GM15510 (cell line): ENCODE results near the gene FANCL.

Experiments used
- POLR2A ChIP-seq: IDR thresholded peaks from 3 replicates; pipeline ENCODE4 v1.6.1; 2011; ENCODE audit warnings: borderline replicate concordance; ENCODE audit not compliant: insufficient read length; ENCODE audit errors: extremely low read depth

FANCL gene

GRCh38 chr2:58204195-58204959 is 36.7 kb downstream of the FANCL start:
- no peak for TF ChIP-seq POLR2A

- TF ChIP-seq POLR2A = no peak
Observed at GRCh38 chr2:58203018-58203417, 38.1 kb downstream of the FANCL start.

DNA sequence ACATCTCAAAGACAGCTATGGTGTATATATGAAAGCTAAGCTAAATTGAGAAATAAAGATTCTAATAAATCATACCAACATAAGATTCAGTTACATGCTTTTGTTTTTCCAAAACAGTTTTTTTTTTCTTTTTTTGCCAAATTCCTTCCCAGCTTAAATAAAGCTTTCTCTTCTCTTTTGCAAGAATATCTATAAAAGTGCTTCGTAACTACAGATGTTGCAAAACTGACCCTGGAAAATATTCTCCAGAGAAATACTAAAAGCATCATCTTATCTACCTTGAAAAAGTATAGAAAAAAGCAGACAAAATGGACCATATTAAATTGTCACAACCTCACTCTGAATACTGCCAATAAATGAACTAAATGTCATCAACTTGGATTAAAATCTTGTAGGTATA is 38.7 kb downstream of the FANCL start:
- no peak for TF ChIP-seq POLR2A

DNA sequence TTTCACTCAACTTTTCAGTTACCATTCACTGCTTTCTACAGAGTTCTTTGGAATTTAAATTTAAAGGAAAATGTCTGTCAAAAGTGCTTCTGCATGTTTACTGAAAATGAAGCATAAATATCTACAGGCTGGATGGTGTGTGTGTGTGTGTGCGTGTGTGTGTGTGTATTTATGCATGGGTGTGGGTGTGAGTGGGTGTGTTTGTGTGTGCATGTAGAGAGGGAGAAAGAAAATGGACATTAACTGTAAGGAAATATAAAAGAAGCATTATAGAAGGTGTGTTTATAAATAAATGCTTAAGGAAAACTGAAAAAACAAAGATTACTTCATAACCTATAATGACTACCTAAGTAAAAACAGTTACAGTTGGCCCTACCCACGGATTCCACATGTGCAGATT is 43.2 kb downstream of the FANCL start:
- no peak for TF ChIP-seq POLR2A

DNA sequence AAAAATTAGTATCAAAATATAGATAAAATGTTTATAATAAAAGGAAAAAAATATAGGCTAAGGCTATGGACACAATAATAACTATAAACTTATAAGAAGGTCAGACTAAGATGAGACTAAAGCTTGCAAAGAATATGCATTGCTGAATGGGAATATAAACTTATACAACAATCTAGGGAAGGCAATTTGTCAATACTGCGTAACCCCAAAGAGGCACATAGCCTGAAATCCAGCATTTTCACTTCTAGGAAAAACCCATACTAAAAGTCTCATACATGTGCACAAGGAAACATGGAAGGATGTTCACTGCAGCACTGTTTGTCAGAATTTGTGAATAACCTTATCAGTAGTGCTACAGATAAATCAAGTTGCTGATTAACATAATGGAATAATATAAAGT is 45.5 kb downstream of the FANCL start:
- no peak for TF ChIP-seq POLR2A

DNA sequence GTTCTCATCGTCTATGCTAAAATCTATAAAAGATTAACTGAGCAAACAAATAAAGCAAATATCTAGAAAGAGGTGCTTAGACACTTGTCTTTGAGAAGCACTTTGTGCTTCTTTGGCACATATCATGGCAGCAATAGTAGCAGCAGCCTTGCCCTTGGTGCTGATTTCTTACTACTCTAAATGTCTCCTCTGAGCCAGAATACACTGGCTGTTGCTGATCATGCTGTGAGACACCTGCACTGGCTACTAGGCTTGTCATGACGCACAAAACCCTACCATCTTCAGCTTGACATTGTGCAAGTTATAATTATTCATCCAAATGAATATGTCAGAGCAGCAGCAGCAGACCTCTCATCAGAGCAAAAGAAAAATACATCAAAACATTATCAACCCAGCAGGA is 46.7 kb downstream of the FANCL start:
- TF ChIP-seq POLR2A = no peak

GRCh38 chr2:58186501-58186900 is 54.6 kb downstream of the FANCL start:
- TF ChIP-seq POLR2A = no peak

DNA sequence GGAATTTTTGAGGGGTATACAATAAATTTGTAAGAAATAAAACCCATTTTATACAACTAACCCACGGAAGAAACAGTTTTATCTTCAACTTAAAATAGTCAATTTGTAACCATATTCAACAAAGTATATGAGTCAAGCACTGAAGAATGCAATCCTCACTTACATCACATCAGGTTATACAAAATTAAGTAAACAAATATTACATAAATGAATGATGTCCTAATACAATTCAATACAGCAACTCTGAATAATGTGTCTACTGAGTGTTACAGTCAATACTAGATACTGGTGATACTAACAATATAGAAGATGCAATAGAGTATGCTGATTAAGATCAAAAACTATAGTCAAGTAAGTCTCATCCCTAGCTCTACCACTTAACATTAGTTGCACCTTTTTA is 58.6 kb downstream of the FANCL start:
- TF ChIP-seq POLR2A = no peak

DNA sequence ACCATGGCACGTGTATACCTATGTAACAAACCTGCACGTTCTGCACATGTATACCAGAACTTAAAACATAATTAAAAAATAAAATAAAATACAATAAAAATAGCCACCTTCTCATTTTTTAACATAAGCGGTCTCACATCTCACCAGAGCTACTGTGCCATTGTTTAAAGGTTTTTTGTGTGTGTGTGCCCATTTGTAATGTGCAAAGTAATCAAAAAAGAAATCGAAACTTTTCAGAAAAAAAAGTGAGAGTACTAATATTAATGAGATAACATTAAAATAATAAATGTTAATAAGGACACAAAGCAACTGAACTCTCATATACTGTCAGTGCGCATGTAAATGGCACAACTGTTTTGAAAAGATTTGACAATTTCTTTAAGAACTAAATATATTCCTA is 60.5 kb downstream of the FANCL start:
- no peak for TF ChIP-seq POLR2A

GRCh38 chr2:58163913-58164312 is 77.2 kb downstream of the FANCL start:
- no peak for TF ChIP-seq POLR2A

GRCh38 chr2:58158481-58158880 is 82.6 kb downstream of the FANCL start:
- no peak for TF ChIP-seq POLR2A

GRCh38 chr2:58157754-58158153 is 83.4 kb downstream of the FANCL start:
- TF ChIP-seq POLR2A = no peak

GRCh38 chr2:58156780-58157179 is 84.3 kb downstream of the FANCL start:
- TF ChIP-seq POLR2A = no peak

DNA sequence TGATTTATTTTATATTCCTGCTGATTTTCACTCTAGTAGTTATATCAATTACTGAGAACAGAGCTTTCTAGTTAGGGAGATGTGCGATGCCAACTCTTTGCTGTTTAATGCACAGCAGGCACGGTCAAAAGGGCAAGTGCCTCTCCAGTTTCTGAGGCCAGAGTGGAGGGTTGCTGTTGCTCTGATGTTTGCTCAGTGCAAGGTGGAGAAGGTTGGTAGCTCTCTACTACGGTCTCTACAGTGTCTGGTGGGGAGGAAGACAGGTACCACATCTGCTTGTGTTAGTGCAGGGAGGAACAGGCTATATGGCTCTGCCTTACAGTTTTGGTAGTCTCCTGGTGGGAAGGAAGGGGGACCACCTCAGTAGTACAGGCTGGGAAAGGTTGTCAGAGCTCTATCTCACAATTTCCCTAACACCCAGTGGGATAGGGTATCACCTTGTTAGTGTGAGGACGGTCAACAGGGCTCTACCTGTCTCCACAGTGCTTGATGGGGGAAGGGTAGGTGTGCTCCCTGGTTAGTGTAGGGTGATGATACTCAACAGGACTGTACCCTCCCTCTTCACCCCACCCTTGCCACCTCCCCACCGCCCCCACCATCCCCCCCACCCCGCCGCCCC is 85.9 kb downstream of the FANCL start:
- no peak for TF ChIP-seq POLR2A

- TF ChIP-seq POLR2A = no peak
Observed at GRCh38 chr2:58146707-58147106, 94.4 kb downstream of the FANCL start.

DNA sequence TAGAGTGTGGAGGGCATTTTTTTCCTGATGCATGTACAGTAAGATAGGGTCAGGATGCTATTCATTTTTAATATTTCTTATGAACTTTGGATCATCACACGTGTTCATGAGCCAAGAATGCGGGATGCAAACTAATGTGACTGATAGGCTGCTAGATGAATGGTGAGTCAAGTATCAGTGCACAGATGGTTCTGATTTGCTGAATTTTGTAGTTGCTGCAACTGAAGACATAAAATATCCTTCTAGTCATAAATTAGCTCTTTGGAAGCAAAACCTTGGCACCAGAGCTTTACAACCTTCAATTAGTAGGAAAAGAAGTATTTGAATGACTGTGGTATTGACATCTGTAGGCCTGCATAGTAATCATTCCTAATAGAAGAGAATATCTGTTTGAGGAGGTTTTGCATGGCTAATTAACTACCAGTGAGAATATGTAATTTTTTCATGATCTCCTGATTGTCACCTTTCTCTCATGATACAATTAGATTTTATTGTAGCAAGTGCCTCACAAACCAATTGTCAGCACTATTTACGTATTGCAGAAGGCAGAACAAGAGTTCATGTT is 100.5 kb downstream of the FANCL start:
- no peak for TF ChIP-seq POLR2A
